GM21619 (cell line): ENCODE data around the gene POU4F2.
"Not testable (repeated sequence)": the region's sequence is repeated elsewhere in the genome, so short reads cannot be mapped to it uniquely, and the experiment has no call there.

ENCODE experiments used
- ATAC-seq: cut with Tn5 transposase; IDR thresholded peaks from one replicate; pipeline ENCODE4 v1.9.1; 2021; ENCODE audit not compliant: unreplicated experiment

Gene POU4F2

GRCh38 chr4:146654687-146655520, 16.2 kb downstream of the POU4F2 start:
- ATAC-seq, result no peak

- no peak for ATAC-seq
Observed at GRCh38 chr4:146655521-146655856, 16.8 kb downstream of the POU4F2 start.

- no peak for ATAC-seq
Observed at GRCh38 chr4:146661367-146661766, 22.7 kb downstream of the POU4F2 start.

GRCh38 chr4:146663968-146664311, 25.2 kb downstream of the POU4F2 start:
- ATAC-seq, result not testable (repeated sequence)

- no peak for ATAC-seq
Observed at GRCh38 chr4:146674829-146675570, 36.3 kb downstream of the POU4F2 start.
